Liver (tissue), 9 donors: Measurements from ENCODE around the gene TWF2. TPM values are rescaled to one million over a fixed set of nuclear protein-coding genes. Genes with fewer than 3 reads are reported as not detected.

Experiments
- DNase-seq: peaks from one replicate; pipeline ENCODE4 v3.0.0-alpha.2; 2017; ENCODE audit warnings: low spot score
- H3K27ac ChIP-seq, 2 donors: one replicate each; pipeline ENCODE4 v1.7.0; 2013; ENCODE audit warnings: inconsistent platforms in 2 of 2, low read length in 2 of 2, control low read depth in 1 of 2, low read depth in 1 of 2, mild to moderate bottlenecking in 1 of 2
- H3K27me3 ChIP-seq, 4 donors: one replicate each; pipeline versions ENCODE4 v1.6.1 to v1.7.0; 2013; ENCODE audit warnings: low read length in 3 of 4, inconsistent platforms in 1 of 4, mild to moderate bottlenecking in 1 of 4, moderate library complexity in 1 of 4; ENCODE audit not compliant: control insufficient read depth in 4 of 4, insufficient read depth in 4 of 4
- H3K36me3 ChIP-seq, 4 donors: one replicate each; pipeline versions ENCODE4 v1.6.1 to v1.7.0; 2013; ENCODE audit warnings: low read length in 3 of 4, mild to moderate bottlenecking in 3 of 4, low read depth in 1 of 4, moderate library complexity in 1 of 4; ENCODE audit not compliant: control insufficient read depth in 4 of 4, insufficient read depth in 3 of 4
- H3K4me1 ChIP-seq, 4 donors: one replicate each; pipeline versions ENCODE4 v1.6.1 to v1.7.0; 2013; ENCODE audit warnings: low read length in 3 of 4, mild to moderate bottlenecking in 3 of 4, moderate library complexity in 1 of 4; ENCODE audit not compliant: control insufficient read depth in 4 of 4, insufficient read depth in 4 of 4
- H3K4me3 ChIP-seq, 3 donors: one replicate each; pipeline versions ENCODE4 v1.6.1 to v1.7.0; 2013; ENCODE audit warnings: low read length in 3 of 3, control low read depth in 1 of 3, low read depth in 1 of 3, mild to moderate bottlenecking in 1 of 3
- H3K9ac ChIP-seq, 2 donors: one replicate each; pipeline ENCODE4 v1.7.0; 2013; ENCODE audit warnings: low read length in 2 of 2, mild to moderate bottlenecking in 2 of 2, moderate library complexity in 2 of 2, control low read depth in 1 of 2, low read depth in 1 of 2
- H3K9me3 ChIP-seq, 4 donors: one replicate each; pipeline versions ENCODE4 v1.6.1 to v1.7.0; 2013; ENCODE audit warnings: low read length in 3 of 4; ENCODE audit not compliant: control insufficient read depth in 4 of 4
- ATF3 ChIP-seq: IDR thresholded peaks from 2 replicates; pipeline ENCODE4 v1.6.1; 2016; ENCODE audit warnings: antibody characterized with exemption
- CTCF ChIP-seq: fragments of 150-350 bp; IDR thresholded peaks from 2 replicates; pipeline ENCODE4 v1.5.1; 2017; ENCODE audit warnings: improper control_type of control experiment, low read depth, low read length; ENCODE audit not compliant: missing input control
- GABPA ChIP-seq, 2 donors: IDR thresholded peaks in 1 of 2; conservative IDR thresholded peaks in 1 of 2; 2 replicates each; pipeline ENCODE4 v1.6.1; 2016; ENCODE audit warnings: antibody characterized with exemption in 2 of 2, mild to moderate bottlenecking in 1 of 2, moderate library complexity in 1 of 2
- HNF4A ChIP-seq, 2 donors: conservative IDR thresholded peaks; 2 replicates each; pipeline ENCODE4 v1.6.1; 2016; ENCODE audit warnings: antibody characterized with exemption in 2 of 2, mild to moderate bottlenecking in 2 of 2
- HNF4G ChIP-seq: IDR thresholded peaks from 2 replicates; pipeline ENCODE4 v1.6.1; 2016; ENCODE audit warnings: antibody characterized with exemption
- JUND ChIP-seq, 2 donors: IDR thresholded peaks; 2 replicates each; pipeline ENCODE4 v1.6.1; 2016; ENCODE audit warnings: antibody characterized with exemption in 2 of 2
- MAX ChIP-seq: IDR thresholded peaks from 2 replicates; pipeline ENCODE4 v1.6.1; 2016; ENCODE audit warnings: antibody characterized with exemption
- NR2F2 ChIP-seq: IDR thresholded peaks from 2 replicates; pipeline ENCODE4 v1.6.1; 2016; ENCODE audit warnings: antibody characterized with exemption
- RAD21 ChIP-seq, 2 donors: IDR thresholded peaks; 2 replicates each; pipeline ENCODE4 v1.6.1; 2016; ENCODE audit warnings: antibody characterized with exemption in 2 of 2, mild to moderate bottlenecking in 2 of 2
- RXRA ChIP-seq, 2 donors: IDR thresholded peaks; 2 replicates each; pipeline ENCODE4 v1.6.1; 2017 to 2018; ENCODE audit warnings: antibody characterized with exemption in 2 of 2, mild to moderate bottlenecking in 1 of 2
- SP1 ChIP-seq: IDR thresholded peaks from 2 replicates; pipeline ENCODE4 v1.6.1; 2018; ENCODE audit warnings: antibody characterized with exemption, mild to moderate bottlenecking
- YY1 ChIP-seq: IDR thresholded peaks from 2 replicates; pipeline ENCODE4 v1.6.1; 2016; ENCODE audit warnings: antibody characterized with exemption, mild to moderate bottlenecking
- ZBTB33 ChIP-seq: IDR thresholded peaks from 2 replicates; pipeline ENCODE4 v1.6.1; 2016; ENCODE audit warnings: antibody characterized with exemption
- WGBS: extraction: QIAGEN DNeasy Blood & Tissue Kit; methylation state at CpG from one replicate; pipeline ENCODE4 v1.1.7; 2013; 5-methylcytosine and 5-hydroxymethylcytosine counted together
- polyA plus RNA-seq, 2 donors: library from polyadenylated mRNA; stranded (reverse) in 1 of 2; unstranded in 1 of 2; fragments of 200-250 nt in 1 of 2; fragments of >200 nt in 1 of 2; fragmentation: Nextera tagmentation in 1 of 2; extraction: Ambion mirVana in 1 of 2; gene quantifications; one replicate each; pipeline versions ENCODE4 v1.2.1 to v1.2.3, GENCODE V29; 2013 to 2015
- total RNA-seq, 2 donors: library from RNA; depleted of rRNA; stranded (reverse); fragments of >200 nt; gene quantifications; one replicate each; pipeline ENCODE4 v1.2.3, GENCODE V29; 2014
- donor health status: healthy.
- donor health status: healthy.
- donor health status: healthy.
- donor health status: healthy.
- donor health status: healthy.

The TWF2 gene
- total and polyA plus RNA-seq, 4 donors, result 12.0 to 26.3 (median 17.6) TPM

- peak overlapping the region; percentile 55 to 68 for H3K27ac ChIP-seq
- H3K9ac ChIP-seq, result no peak overlapping the region
- 74% methylated on average over 10 of the region's 10 CpGs for WGBS
- H3K27me3 ChIP-seq, result no peaks in the 10 kb centered on the region
- H3K36me3 ChIP-seq, result peaks cover 0 to 5% (median 0%) of the 10 kb centered on the region in 4 donors
- H3K9me3 ChIP-seq, result no peaks in the 10 kb centered on the region
- TF ChIP-seq RAD21 (IDR thresholded peaks at IDR 0.05), result no peak
- peak; percentile 59 for TF ChIP-seq SP1
- TF ChIP-seq RXRA (IDR thresholded peaks at IDR 0.05), result peak; percentile 13 to 53
- no peak for TF ChIP-seq GABPA (IDR thresholded peaks at IDR 0.05 in 1 of 2, conservative IDR thresholded peaks at IDR 0.05 in 1 of 2)
- TF ChIP-seq MAX, result peak; percentile 45
- no peak for TF ChIP-seq ATF3
- TF ChIP-seq JUND (IDR thresholded peaks at IDR 0.05), result peak; percentile 36 to 47
- no peak for TF ChIP-seq YY1
- peak in 1 of 2 donors; percentile 25 for TF ChIP-seq HNF4A (conservative IDR thresholded peaks at IDR 0.05)
- no peak for DNase-seq
- peaks cover 6 to 35% (median 18%) of the 10 kb centered on the region in 4 donors for H3K4me1 ChIP-seq
- no peak overlapping the region for H3K4me3 ChIP-seq
Measured at GRCh38 chr3:52195823-52196331, 43.1 kb downstream of the TWF2 start.

- WGBS, result 86% methylated on average over 3 of the region's 3 CpGs
- no peak overlapping the region for H3K9ac ChIP-seq
- H3K4me1 ChIP-seq, result peaks cover 8 to 34% (median 18%) of the 10 kb centered on the region in 4 donors
Measured at GRCh38 chr3:52195291-52195597, 43.7 kb downstream of the TWF2 start.

GRCh38 chr3:52194485-52195290 is 44.3 kb downstream of the TWF2 start:
- Histone ChIP-seq H3K27me3 (no peaks in the 10 kb centered on the region), H3K9me3 (no peaks in the 10 kb centered on the region), H3K27ac (no peak overlapping the region), H3K4me3 (no peak overlapping the region), H3K4me1 (peaks cover 8 to 32% (median 18%) of the 10 kb centered on the region in 4 donors), H3K9ac (no peak overlapping the region), H3K36me3 (peaks cover 0 to 5% (median 0%) of the 10 kb centered on the region in 4 donors)
- TF ChIP-seq CTCF (no peak), RAD21 (IDR thresholded peaks at IDR 0.05) (no peak), JUND (IDR thresholded peaks at IDR 0.05) (no peak), ATF3 (no peak), RXRA (IDR thresholded peaks at IDR 0.05) (no peak), ZBTB33 (no peak), HNF4A (conservative IDR thresholded peaks at IDR 0.05) (no peak), GABPA (IDR thresholded peaks at IDR 0.05 in 1 of 2, conservative IDR thresholded peaks at IDR 0.05 in 1 of 2) (no peak), MAX (no peak), HNF4G (no peak), NR2F2 (no peak)
- no peak for DNase-seq
- 87% methylated on average over 14 of the region's 14 CpGs for WGBS

More at GRCh38 chr3:52195291-52195597, 43.7 kb downstream of the TWF2 start:
- H3K27ac ChIP-seq, result no peak overlapping the region
- peaks cover 0 to 5% (median 0%) of the 10 kb centered on the region in 4 donors for H3K36me3 ChIP-seq
- DNase-seq, result no peak
- no peak for TF ChIP-seq RXRA (IDR thresholded peaks at IDR 0.05)
- H3K4me3 ChIP-seq, result no peak overlapping the region
- no peaks in the 10 kb centered on the region for H3K9me3 ChIP-seq
- H3K27me3 ChIP-seq, result no peaks in the 10 kb centered on the region
